OCI-LY7 (cell line): Measurements from ENCODE around the gene FN1.

Source experiments
- EZH2phosphoT487 ChIP-seq: fragments of 200-600 bp; sonication (generic); IDR thresholded peaks from 2 replicates; pipeline ENCODE4 v1.6.1; 2018; ENCODE audit warnings: low read depth, borderline replicate concordance, mild to moderate bottlenecking, mixed run types, antibody characterized with exemption, low read length, moderate library complexity, mixed read lengths
- TF ChIP-seq, protein P1 (sequence below): fragments of 200-600 bp; sonication (generic); conservative IDR thresholded peaks from 2 replicates; pipeline ENCODE4 v1.5.1; 2014; ENCODE audit warnings: mild to moderate bottlenecking, antibody characterized with exemption, low read length, moderate library complexity, mixed read lengths

DNA sequence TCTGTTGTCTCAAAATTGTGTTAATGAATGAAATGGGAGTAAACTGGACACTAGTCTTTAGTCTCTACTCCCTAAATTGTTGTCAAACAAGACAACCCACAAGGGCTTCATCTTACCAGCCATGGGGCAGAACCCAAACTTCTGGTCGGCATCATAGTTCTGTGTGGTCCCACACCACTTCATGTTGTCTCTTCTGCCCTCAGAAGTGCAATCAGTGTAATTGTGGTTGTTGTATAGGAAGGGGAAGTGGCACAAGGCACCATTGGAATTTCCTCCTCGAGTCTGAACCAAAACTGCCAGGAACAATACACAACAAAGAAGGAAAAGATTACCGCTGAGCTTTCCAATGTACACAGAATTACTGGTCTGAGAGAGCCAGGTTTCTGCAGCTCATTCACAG is 12.6 kb downstream of the FN1 start:
- TF ChIP-seq, protein P1, sequence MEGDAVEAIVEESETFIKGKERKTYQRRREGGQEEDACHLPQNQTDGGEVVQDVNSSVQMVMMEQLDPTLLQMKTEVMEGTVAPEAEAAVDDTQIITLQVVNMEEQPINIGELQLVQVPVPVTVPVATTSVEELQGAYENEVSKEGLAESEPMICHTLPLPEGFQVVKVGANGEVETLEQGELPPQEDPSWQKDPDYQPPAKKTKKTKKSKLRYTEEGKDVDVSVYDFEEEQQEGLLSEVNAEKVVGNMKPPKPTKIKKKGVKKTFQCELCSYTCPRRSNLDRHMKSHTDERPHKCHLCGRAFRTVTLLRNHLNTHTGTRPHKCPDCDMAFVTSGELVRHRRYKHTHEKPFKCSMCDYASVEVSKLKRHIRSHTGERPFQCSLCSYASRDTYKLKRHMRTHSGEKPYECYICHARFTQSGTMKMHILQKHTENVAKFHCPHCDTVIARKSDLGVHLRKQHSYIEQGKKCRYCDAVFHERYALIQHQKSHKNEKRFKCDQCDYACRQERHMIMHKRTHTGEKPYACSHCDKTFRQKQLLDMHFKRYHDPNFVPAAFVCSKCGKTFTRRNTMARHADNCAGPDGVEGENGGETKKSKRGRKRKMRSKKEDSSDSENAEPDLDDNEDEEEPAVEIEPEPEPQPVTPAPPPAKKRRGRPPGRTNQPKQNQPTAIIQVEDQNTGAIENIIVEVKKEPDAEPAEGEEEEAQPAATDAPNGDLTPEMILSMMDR = no peak
- TF ChIP-seq EZH2phosphoT487 = no peak
